ENCODE results near the gene CMTR1. TPM values are rescaled to one million over a fixed set of nuclear protein-coding genes. Genes with fewer than 3 reads are reported as not detected.

The CMTR1 gene
- total and polyA plus RNA-seq, 7 experiments from 2014 or later, result 21.1 to 89.4 (median 70.3) TPM

DNA sequence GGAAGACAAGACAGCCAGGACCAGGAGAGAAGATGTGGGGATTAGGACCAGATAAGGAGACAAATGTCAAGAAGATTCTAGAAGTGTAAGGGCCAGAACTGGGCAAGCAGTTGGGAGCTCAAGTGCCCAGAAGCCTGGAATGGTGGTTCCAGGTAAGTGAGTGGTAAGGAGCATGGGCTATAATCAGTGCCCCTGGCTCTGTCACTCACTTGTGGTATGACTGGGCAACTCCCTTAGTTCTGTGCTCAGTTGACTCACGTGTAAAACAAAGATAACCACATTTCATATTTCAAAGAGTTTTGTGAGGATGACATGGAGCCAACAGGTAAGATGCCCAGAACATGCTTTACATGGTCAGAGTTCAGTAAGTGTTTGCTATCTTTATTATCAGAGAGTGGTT, 55.5 kb downstream of the CMTR1 start:
- peaks cover 39 to 46% of the 10 kb centered on the region in 2 donors for H3K4me1 ChIP-seq (ENCODE audit: control insufficient read depth in 2 of 2, insufficient read depth in 2 of 2, low read length in 2 of 2)
- H3K4me3 ChIP-seq (ENCODE audit: low read length), result no peak overlapping the region
- Mint-ChIP-seq H3K4me1 (peaks cover 31 to 71% (median 56%) of the 10 kb centered on the region in 7 donors), H3K27me3 (no peaks in the 10 kb centered on the region), H3K36me3 (peaks cover 0 to 4% (median 0%) of the 10 kb centered on the region in 5 donors), H3K27ac (peak overlapping the region; percentile 31 to 94 (median 79)), H3K9me3 (no peaks in the 10 kb centered on the region), H3K4me3 (peak overlapping the region in 1 of 10 donors; percentile 39)
- CTCF ChIA-PET, result interaction anchor here (1.8 to 4.2 kb wide), 3 partner anchors 15 to 77 kb away, joined by 4 to 20 read pairs (median 9); no protein-coding TSS in a partner anchor
- peaks cover 0 to 11% (median 0%) of the 10 kb centered on the region in 3 experiments for H3K36me3 ChIP-seq (ENCODE audit: control insufficient read depth in 2 of 3, insufficient read depth in 3 of 3, low read length in 3 of 3)
- intact Hi-C loops (cut with micrococcal nuclease), result loop anchor here in 1 of 2 donors (10.0 kb wide), 1 partner anchor 164 kb away; no protein-coding TSS in a partner anchor
- H3K9me3 ChIP-seq (ENCODE audit: control insufficient read depth in 2 of 3, low read length in 3 of 3), result no peaks in the 10 kb centered on the region
- H3K27ac ChIP-seq (ENCODE audit: low read depth, low read length), result no peak overlapping the region
- POLR2A ChIA-PET, result interaction anchor here (1.3 kb wide), 1 partner anchor 28 kb away, joined by 3 read pairs; no protein-coding TSS in a partner anchor
- ATAC-seq, result peak; percentile 62
- DNase-seq, result peak in 1 of 9 donors; percentile 43
- H3K27me3 ChIP-seq (ENCODE audit: control insufficient read depth in 2 of 2, insufficient read depth in 2 of 2, low read length in 2 of 2), result no peaks in the 10 kb centered on the region

- Histone ChIP-seq H3K4me1 (ENCODE audit: control insufficient read depth in 2 of 2, insufficient read depth in 2 of 2, low read length in 2 of 2) (peaks cover 40 to 46% of the 10 kb centered on the region in 2 donors), H3K27ac (ENCODE audit: low read depth, low read length) (peak overlapping the region; percentile 10), H3K9me3 (ENCODE audit: control insufficient read depth in 2 of 3, low read length in 3 of 3) (no peaks in the 10 kb centered on the region), H3K4me3 (ENCODE audit: low read length) (no peak overlapping the region), H3K27me3 (ENCODE audit: control insufficient read depth in 2 of 2, insufficient read depth in 2 of 2, low read length in 2 of 2) (no peaks in the 10 kb centered on the region), H3K36me3 (ENCODE audit: control insufficient read depth in 2 of 3, insufficient read depth in 3 of 3, low read length in 3 of 3) (peaks cover 0 to 4% (median 0%) of the 10 kb centered on the region in 3 experiments)
- peak in 1 of 9 donors; percentile 12 for DNase-seq
- Mint-ChIP-seq H3K4me3 (peak overlapping the region in 7 of 10 donors; percentile 0 to 64 (median 18)), H3K4me1 (peaks cover 32 to 80% (median 65%) of the 10 kb centered on the region in 7 donors), H3K9me3 (no peaks in the 10 kb centered on the region), H3K27ac (peak overlapping the region; percentile 79 to 91 (median 87)), H3K36me3 (peaks cover 0 to 6% (median 0%) of the 10 kb centered on the region in 5 donors), H3K27me3 (no peaks in the 10 kb centered on the region)
- POLR2A ChIA-PET, result interaction anchor here (2.9 to 3.8 kb wide), 2 partner anchors 12 to 27 kb away, joined by 19 to 31 read pairs; no protein-coding TSS in a partner anchor
- CTCF ChIA-PET, result interaction anchor here (2.9 kb wide), 1 partner anchor 27 kb away, joined by 15 read pairs; no protein-coding TSS in a partner anchor
- intact Hi-C loops (cut with micrococcal nuclease), result loop anchor here in 1 of 2 donors (1.0 to 10.0 kb wide), 2 partner anchors 9 to 165 kb away; partner anchors contain the start of gene CCDC167
- ATAC-seq, result peak; percentile 63
Measured at GRCh38 chr6:37489697-37490336, 56.8 kb downstream of the CMTR1 start.

- H3K4me3 Mint-ChIP-seq, result peak overlapping the region in 1 of 10 donors; percentile 1
- no peak for DNase-seq
Measured at GRCh38 chr6:37490536-37491170, 57.6 kb downstream of the CMTR1 start.

DNA sequence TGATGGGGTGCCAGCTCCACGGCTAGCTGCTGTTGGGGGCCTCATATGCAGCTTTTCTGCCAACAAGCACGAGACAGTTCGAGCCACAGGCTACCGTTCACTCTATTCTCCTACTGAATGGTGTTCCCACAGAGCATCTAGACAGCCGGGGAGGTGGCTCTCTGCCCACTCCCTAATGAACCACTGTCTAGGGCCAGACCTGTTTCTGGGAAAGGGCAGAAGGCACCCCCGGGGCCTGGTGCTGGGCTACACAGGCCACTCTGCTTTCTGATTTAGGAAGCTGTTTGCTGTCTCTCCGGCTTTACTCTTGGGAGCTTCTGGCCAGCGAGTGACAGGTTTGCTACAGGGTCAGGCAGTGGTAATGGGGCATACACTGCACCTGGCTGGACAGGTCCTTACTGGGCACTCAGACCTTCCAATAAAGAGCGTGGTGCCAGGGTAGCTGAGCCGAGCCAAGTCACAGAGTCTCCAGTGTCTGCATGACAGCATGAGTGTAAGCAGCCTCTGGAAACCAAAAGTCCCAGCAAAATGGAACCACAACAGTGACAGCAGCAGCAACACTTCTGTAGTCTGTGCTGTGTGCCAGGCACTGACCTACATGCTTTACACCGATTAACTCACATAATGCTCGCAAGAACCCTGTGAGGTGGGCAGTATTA, 58.3 kb downstream of the CMTR1 start:
- no peaks in the 10 kb centered on the region for H3K36me3 ChIP-seq (ENCODE audit: control insufficient read depth in 2 of 3, insufficient read depth in 3 of 3, low read length in 3 of 3)
- no peaks in the 10 kb centered on the region for H3K9me3 ChIP-seq (ENCODE audit: control insufficient read depth in 2 of 3, low read length in 3 of 3)
- Mint-ChIP-seq H3K9me3 (no peaks in the 10 kb centered on the region), H3K27ac (peak overlapping the region in 6 of 9 donors; percentile 11 to 86 (median 35)), H3K27me3 (no peaks in the 10 kb centered on the region), H3K36me3 (peaks cover 0 to 6% (median 0%) of the 10 kb centered on the region in 5 donors), H3K4me3 (no peak overlapping the region), H3K4me1 (peaks cover 41 to 82% (median 68%) of the 10 kb centered on the region in 7 donors)
- POLR2A ChIA-PET, result interaction anchor here (0.9 to 3.8 kb wide), 3 partner anchors 11 to 74 kb away, joined by 3 to 31 read pairs (median 19); no protein-coding TSS in a partner anchor
- ATAC-seq (no peak), DNase-seq (no peak)
- H3K27me3 ChIP-seq (ENCODE audit: control insufficient read depth in 2 of 2, insufficient read depth in 2 of 2, low read length in 2 of 2), result no peaks in the 10 kb centered on the region
- H3K4me1 ChIP-seq (ENCODE audit: control insufficient read depth in 2 of 2, insufficient read depth in 2 of 2, low read length in 2 of 2), result peaks cover 40 to 46% of the 10 kb centered on the region in 2 donors
- peak overlapping the region; percentile 14 for H3K4me3 ChIP-seq (ENCODE audit: low read length)
- intact Hi-C loops (cut with micrococcal nuclease), result no loop called here
- CTCF ChIA-PET, result interaction anchor here (1.4 to 2.9 kb wide), 5 partner anchors 10 to 201 kb away, joined by 3 to 15 read pairs (median 7); no protein-coding TSS in a partner anchor
- no peak overlapping the region for H3K27ac ChIP-seq (ENCODE audit: low read depth, low read length)

More at GRCh38 chr6:37490536-37491170, 57.6 kb downstream of the CMTR1 start:
- Mint-ChIP-seq H3K27ac (peak overlapping the region; percentile 46 to 91 (median 86)), H3K4me1 (peaks cover 37 to 86% (median 68%) of the 10 kb centered on the region in 7 donors), H3K9me3 (no peaks in the 10 kb centered on the region), H3K27me3 (no peaks in the 10 kb centered on the region), H3K36me3 (peaks cover 0 to 6% (median 0%) of the 10 kb centered on the region in 5 donors)
- H3K27ac ChIP-seq (ENCODE audit: low read depth, low read length), result peak overlapping the region; percentile 10
- ChIA-PET CTCF (interaction anchor here (1.4 to 2.9 kb wide), 3 partner anchors 26 to 165 kb away, joined by 3 to 15 read pairs (median 7); no protein-coding TSS in a partner anchor), POLR2A (interaction anchor here (2.9 to 3.8 kb wide), 2 partner anchors 11 to 26 kb away, joined by 19 to 31 read pairs; no protein-coding TSS in a partner anchor)
- no peaks in the 10 kb centered on the region for H3K9me3 ChIP-seq (ENCODE audit: control insufficient read depth in 2 of 3, low read length in 3 of 3)
- no peaks in the 10 kb centered on the region for H3K36me3 ChIP-seq (ENCODE audit: control insufficient read depth in 2 of 3, insufficient read depth in 3 of 3, low read length in 3 of 3)
- H3K4me1 ChIP-seq (ENCODE audit: control insufficient read depth in 2 of 2, insufficient read depth in 2 of 2, low read length in 2 of 2), result peaks cover 40 to 46% of the 10 kb centered on the region in 2 donors
- H3K27me3 ChIP-seq (ENCODE audit: control insufficient read depth in 2 of 2, insufficient read depth in 2 of 2, low read length in 2 of 2), result no peaks in the 10 kb centered on the region
- intact Hi-C loops (cut with micrococcal nuclease), result no loop called here
- no peak overlapping the region for H3K4me3 ChIP-seq (ENCODE audit: low read length)
- no peak for ATAC-seq

DNA sequence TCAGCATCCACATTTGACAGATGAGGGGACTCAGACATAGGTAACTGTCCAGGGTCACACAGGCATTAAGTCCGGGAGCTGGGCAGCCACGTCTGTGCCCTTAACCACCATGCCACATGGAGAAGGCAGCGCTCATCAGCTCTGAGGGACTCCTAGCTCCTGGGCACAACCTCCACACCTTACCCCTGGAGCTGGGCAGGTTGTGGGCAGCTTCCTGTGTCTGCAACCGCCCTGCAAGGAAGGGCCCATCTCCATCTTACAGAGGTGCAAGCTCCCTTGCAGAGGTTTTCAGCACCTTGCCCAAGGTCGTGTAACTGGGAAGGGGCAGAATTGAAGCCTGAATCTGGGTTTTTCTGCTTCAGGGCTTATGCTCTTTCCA, 58.8 kb downstream of the CMTR1 start:
- intact Hi-C loops (cut with micrococcal nuclease), result no loop called here
- ATAC-seq, result no peak
- Mint-ChIP-seq H3K27ac (peak overlapping the region in 3 of 9 donors; percentile 26 to 66 (median 41)), H3K4me3 (no peak overlapping the region), H3K36me3 (peaks cover 0 to 7% (median 0%) of the 10 kb centered on the region in 5 donors), H3K9me3 (no peaks in the 10 kb centered on the region), H3K4me1 (peaks cover 45 to 82% (median 71%) of the 10 kb centered on the region in 7 donors), H3K27me3 (no peaks in the 10 kb centered on the region)
- ChIA-PET POLR2A (interaction anchor here (0.9 to 3.8 kb wide), 4 partner anchors 10 to 74 kb away, joined by 3 to 31 read pairs (median 11); no protein-coding TSS in a partner anchor), CTCF (interaction anchor here (0.8 to 2.9 kb wide), 7 partner anchors 9 to 200 kb away, joined by 3 to 15 read pairs (median 5); no protein-coding TSS in a partner anchor)
- no peaks in the 10 kb centered on the region for H3K27me3 ChIP-seq (ENCODE audit: control insufficient read depth in 2 of 2, insufficient read depth in 2 of 2, low read length in 2 of 2)
- peaks cover 44 to 48% of the 10 kb centered on the region in 2 donors for H3K4me1 ChIP-seq (ENCODE audit: control insufficient read depth in 2 of 2, insufficient read depth in 2 of 2, low read length in 2 of 2)
- DNase-seq, result no peak
- H3K36me3 ChIP-seq (ENCODE audit: control insufficient read depth in 2 of 3, insufficient read depth in 3 of 3, low read length in 3 of 3), result no peaks in the 10 kb centered on the region
- no peak overlapping the region for H3K27ac ChIP-seq (ENCODE audit: low read depth, low read length)
- no peaks in the 10 kb centered on the region for H3K9me3 ChIP-seq (ENCODE audit: control insufficient read depth in 2 of 3, low read length in 3 of 3)
- H3K4me3 ChIP-seq (ENCODE audit: low read length), result peak overlapping the region; percentile 14
